ENCODE data around the gene DLGAP3. TPM values are rescaled to one million over a fixed set of nuclear protein-coding genes. Genes with fewer than 3 reads are reported as not detected.

DLGAP3 gene
- total and polyA plus RNA-seq, 2 donors (not counting 3 experiments of a cell fraction or from before 2014, with no cell fraction given): 0.04 to 0.20 TPM

- Histone ChIP-seq H3K36me3 (ENCODE audit: control insufficient read depth in 2 of 2, extremely low read depth in 1 of 2, insufficient read depth in 2 of 2, low read length in 2 of 2) (no peaks in the 10 kb centered on the region), H3K79me2 (ENCODE audit: control insufficient read depth, insufficient read depth, low read length) (no peaks in the 10 kb centered on the region), H3K27me3 (ENCODE audit: control insufficient read depth in 2 of 2, insufficient read depth in 2 of 2, low read length in 2 of 2) (no peaks in the 10 kb centered on the region), H3K4me2 (ENCODE audit: insufficient read depth, low read length) (no peak overlapping the region), H3K9me3 (replicated peaks; ENCODE audit: control insufficient read depth, insufficient read depth, low read length) (no peaks in the 10 kb centered on the region), H2AFZ (ENCODE audit: low read depth, low read length) (no peak overlapping the region), H3K4me1 (ENCODE audit: control insufficient read depth, extremely low read depth, insufficient read depth, low read length) (peaks cover 31% of the 10 kb centered on the region), H3K27ac (ENCODE audit: insufficient read depth, low read depth, low read length) (no peak overlapping the region), H3K9ac (replicated peaks; ENCODE audit: extremely low read depth, insufficient read depth, low read length) (no peak overlapping the region), H3K9me1 (replicated peaks; ENCODE audit: control insufficient read depth, extremely low read depth, insufficient read depth, low read length) (no peaks in the 10 kb centered on the region), H3K4me3 (replicated peaks in 1 of 3; ENCODE audit: insufficient read depth in 1 of 3, low read depth in 1 of 3, low read length in 3 of 3) (no peak overlapping the region), H4K20me1 (replicated peaks; ENCODE audit: control insufficient read depth, extremely low read depth, insufficient read depth, low read length) (no peaks in the 10 kb centered on the region)
- intact Hi-C loops (cut with micrococcal nuclease) (no loop called here), dilution Hi-C loops (cut with MboI; ENCODE audit: extremely low pct_ligation_motif_present, low sequenced_read_pairs) (no loop called here)
- TF ChIP-seq MYC (IDR thresholded peaks at IDR 0.05; ENCODE audit: low read depth, low read length): no peak
- no peak for TF ChIP-seq POLR2AphosphoS5 (IDR thresholded peaks at IDR 0.05; ENCODE audit: insufficient read depth, low read depth, low read length)
- TF ChIP-seq POLR2A (IDR thresholded peaks at IDR 0.05; ENCODE audit: low read depth, low read length): no peak
- CTCF ChIA-PET: interaction anchor here (1.8 kb wide), 1 partner anchor 13 kb away, joined by 4 read pairs; no protein-coding TSS in a partner anchor
- no peak for FAIRE-seq
- POLR2A ChIA-PET: no interaction called here
- BruUV-seq (replicated peaks): no TSS peak
- DNase-seq (ENCODE audit: low read depth, low spot score): no peak
These were observed 89.7 kb downstream of the DLGAP3 start for GRCh38 chr1:34839526-34840305.

GRCh38 chr1:34833711-34834110 lies 95.7 kb downstream of the DLGAP3 start:
- H4K20me1 ChIP-seq (replicated peaks; ENCODE audit: control insufficient read depth, extremely low read depth, insufficient read depth, low read length): no peaks in the 10 kb centered on the region
- intact Hi-C loops (cut with micrococcal nuclease) (no loop called here), dilution Hi-C loops (cut with MboI; ENCODE audit: extremely low pct_ligation_motif_present, low sequenced_read_pairs) (no loop called here)
- no peaks in the 10 kb centered on the region for H3K9me1 ChIP-seq (replicated peaks; ENCODE audit: control insufficient read depth, extremely low read depth, insufficient read depth, low read length)
- no peaks in the 10 kb centered on the region for H3K36me3 ChIP-seq (ENCODE audit: control insufficient read depth in 2 of 2, extremely low read depth in 1 of 2, insufficient read depth in 2 of 2, low read length in 2 of 2)
- H3K9me3 ChIP-seq (replicated peaks; ENCODE audit: control insufficient read depth, insufficient read depth, low read length): no peaks in the 10 kb centered on the region
- FAIRE-seq: no peak
- no TSS peak for BruUV-seq (replicated peaks)
- no peaks in the 10 kb centered on the region for H3K79me2 ChIP-seq (ENCODE audit: control insufficient read depth, insufficient read depth, low read length)
- no peak overlapping the region for H2AFZ ChIP-seq (ENCODE audit: low read depth, low read length)
- POLR2A ChIA-PET: no interaction called here
- TF ChIP-seq MYC (IDR thresholded peaks at IDR 0.05; ENCODE audit: low read depth, low read length) (no peak), CTCF (IDR thresholded peaks at IDR 0.05; ENCODE audit: extremely low read depth in 1 of 2, insufficient read depth in 1 of 2, low read depth in 1 of 2, low read length in 2 of 2) (no peak), POLR2A (IDR thresholded peaks at IDR 0.05; ENCODE audit: low read depth, low read length) (no peak), JUN (IDR thresholded peaks at IDR 0.05; ENCODE audit: borderline replicate concordance, insufficient read depth, insufficient read length, low read depth) (no peak), FOS (IDR thresholded peaks at IDR 0.05; ENCODE audit: borderline replicate concordance, insufficient read depth, low read length) (no peak), EZH2 (IDR thresholded peaks at IDR 0.05; ENCODE audit: borderline replicate concordance, low read depth, low read length, severe bottlenecking) (no peak)
- no peak overlapping the region for H3K4me3 ChIP-seq (replicated peaks in 1 of 3; ENCODE audit: insufficient read depth in 1 of 3, low read depth in 1 of 3, low read length in 3 of 3)
- H3K27me3 ChIP-seq (ENCODE audit: control insufficient read depth in 2 of 2, insufficient read depth in 2 of 2, low read length in 2 of 2): no peaks in the 10 kb centered on the region
- CTCF ChIA-PET: interaction anchor here (1.0 kb wide), 1 partner anchor 17 kb away, joined by 3 read pairs; no protein-coding TSS in a partner anchor
- no peak overlapping the region for H3K9ac ChIP-seq (replicated peaks; ENCODE audit: extremely low read depth, insufficient read depth, low read length)
- no peak for DNase-seq (ENCODE audit: low read depth, low spot score)
- no peak overlapping the region for H3K27ac ChIP-seq (ENCODE audit: insufficient read depth, low read depth, low read length)
- peaks cover 2% of the 10 kb centered on the region for H3K4me1 ChIP-seq (ENCODE audit: control insufficient read depth, extremely low read depth, insufficient read depth, low read length)
- H3K4me2 ChIP-seq (ENCODE audit: insufficient read depth, low read length): no peak overlapping the region
